Retinal pigment epithelial cell (primary cell): Measurements from ENCODE around the gene GH1.
"Not testable (repeated sequence)": the region's sequence is repeated elsewhere in the genome, so short reads cannot be mapped to it uniquely, and the experiment has no call there.

Experiments
- DNase-seq: peaks from one replicate; pipeline ENCODE4 v3.0.0-alpha.2; 2010; ENCODE audit warnings: low read depth
- H3K4me3 ChIP-seq: 2 replicates; pipeline ENCODE4 v1.5.1; 2011; ENCODE audit warnings: mild to moderate bottlenecking, low read length, control low read depth, moderate library complexity
- CTCF ChIP-seq: conservative IDR thresholded peaks from 2 replicates; pipeline ENCODE4 v1.5.1; 2011; ENCODE audit warnings: low read depth, low read length, control low read depth, inconsistent platforms

Gene GH1

GRCh38 chr17:63925615-63926014, 7.0 kb upstream of the GH1 start:
- H3K4me3 ChIP-seq = no peak overlapping the region
- TF ChIP-seq CTCF = no peak
- no peak for DNase-seq

- DNase-seq, H3K4me3 ChIP-seq: not testable (repeated sequence)
Measured at GRCh38 chr17:63922402-63922801, 3.8 kb upstream of the GH1 start.

- H3K4me3 ChIP-seq, DNase-seq: not testable (repeated sequence)
Measured at GRCh38 chr17:63920779-63921178, 2.1 kb upstream of the GH1 start.

- not testable (repeated sequence) for H3K4me3 ChIP-seq, DNase-seq
Measured at GRCh38 chr17:63920050-63920449, 1.4 kb upstream of the GH1 start.

- no peak for DNase-seq
- no peak overlapping the region for H3K4me3 ChIP-seq
- peak; percentile 94 for TF ChIP-seq CTCF
Measured at GRCh38 chr17:63919311-63919723, 678 bp upstream of the GH1 start.

GRCh38 chr17:63918305-63918704, 334 bp downstream of the GH1 start:
- TF ChIP-seq CTCF = peak; percentile 7
- no peak for DNase-seq
- no peak overlapping the region for H3K4me3 ChIP-seq

- no peak overlapping the region for H3K4me3 ChIP-seq
Measured at GRCh38 chr17:63917646-63918045, 993 bp downstream of the GH1 start.

GRCh38 chr17:63917206-63917605, 1.4 kb downstream of the GH1 start:
- not testable (repeated sequence) for H3K4me3 ChIP-seq, DNase-seq

More at GRCh38 chr17:63917646-63918045, 993 bp downstream of the GH1 start:
- TF ChIP-seq CTCF = no peak
- no peak for DNase-seq

- no peak overlapping the region for H3K4me3 ChIP-seq
- TF ChIP-seq CTCF = no peak
- DNase-seq = no peak
Measured at GRCh38 chr17:63916566-63917185, 2.0 kb downstream of the GH1 start.

- not testable (repeated sequence) for H3K4me3 ChIP-seq, DNase-seq
Measured at GRCh38 chr17:63915753-63916152, 2.9 kb downstream of the GH1 start.
